ENCODE results near the gene VIM. TPM values are rescaled to one million over a fixed set of nuclear protein-coding genes. Genes with fewer than 3 reads are reported as not detected.

Gene VIM
- total and polyA plus RNA-seq, 2 donors (not counting 1 experiment from before 2014, with no cell fraction given), result 4,882 to 7,192 TPM

DNA sequence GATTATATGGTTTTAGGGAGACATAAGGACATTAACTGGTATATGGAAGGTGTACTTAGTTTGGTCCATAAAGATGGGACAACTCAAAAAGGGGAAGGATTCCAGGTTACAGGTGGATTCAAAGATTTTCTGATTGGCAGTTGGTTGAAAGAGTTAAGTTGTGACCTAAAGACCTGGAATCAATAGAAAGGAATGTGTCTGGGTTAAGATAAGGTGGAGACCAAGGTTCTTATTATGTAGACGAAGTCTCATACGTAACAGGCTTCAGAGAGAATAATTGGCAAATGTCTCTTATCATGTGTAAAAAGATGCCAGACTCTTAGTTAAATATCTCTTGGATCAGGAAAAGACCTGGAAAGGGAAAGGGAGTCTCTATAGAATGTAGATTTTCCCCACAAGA lies 25.5 kb upstream of the VIM start:
- no peak for DNase-seq (ENCODE audit: low read depth in 2 of 2)
- TF ChIP-seq EZH2 (IDR thresholded peaks at IDR 0.05; ENCODE audit: low read length, missing control alignments), result no peak
- TF ChIP-seq, protein P1, sequence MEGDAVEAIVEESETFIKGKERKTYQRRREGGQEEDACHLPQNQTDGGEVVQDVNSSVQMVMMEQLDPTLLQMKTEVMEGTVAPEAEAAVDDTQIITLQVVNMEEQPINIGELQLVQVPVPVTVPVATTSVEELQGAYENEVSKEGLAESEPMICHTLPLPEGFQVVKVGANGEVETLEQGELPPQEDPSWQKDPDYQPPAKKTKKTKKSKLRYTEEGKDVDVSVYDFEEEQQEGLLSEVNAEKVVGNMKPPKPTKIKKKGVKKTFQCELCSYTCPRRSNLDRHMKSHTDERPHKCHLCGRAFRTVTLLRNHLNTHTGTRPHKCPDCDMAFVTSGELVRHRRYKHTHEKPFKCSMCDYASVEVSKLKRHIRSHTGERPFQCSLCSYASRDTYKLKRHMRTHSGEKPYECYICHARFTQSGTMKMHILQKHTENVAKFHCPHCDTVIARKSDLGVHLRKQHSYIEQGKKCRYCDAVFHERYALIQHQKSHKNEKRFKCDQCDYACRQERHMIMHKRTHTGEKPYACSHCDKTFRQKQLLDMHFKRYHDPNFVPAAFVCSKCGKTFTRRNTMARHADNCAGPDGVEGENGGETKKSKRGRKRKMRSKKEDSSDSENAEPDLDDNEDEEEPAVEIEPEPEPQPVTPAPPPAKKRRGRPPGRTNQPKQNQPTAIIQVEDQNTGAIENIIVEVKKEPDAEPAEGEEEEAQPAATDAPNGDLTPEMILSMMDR (conservative IDR thresholded peaks at IDR 0.05 in 1 of 2, IDR thresholded peaks at IDR 0.05 in 1 of 2; ENCODE audit: low read depth in 1 of 2, low read length in 2 of 2), result no peak
- Histone ChIP-seq H3K27me3 (ENCODE audit: control insufficient read depth, insufficient read depth, low read length) (no peaks in the 10 kb centered on the region), H3K9ac (ENCODE audit: insufficient read depth, low read length) (no peak overlapping the region), H3K9me3 (ENCODE audit: control insufficient read depth, insufficient read depth, low read depth, low read length) (no peaks in the 10 kb centered on the region), H3K4me1 (ENCODE audit: control insufficient read depth, extremely low read depth, insufficient read depth, low read length) (peaks cover 5% of the 10 kb centered on the region), H3K27ac (ENCODE audit: insufficient read depth, low read length) (peak overlapping the region; percentile 83), H3K4me3 (replicated peaks in 1 of 4; ENCODE audit: control extremely low read depth in 1 of 4, insufficient read depth in 1 of 4, low read depth in 3 of 4, low read length in 4 of 4) (no peak overlapping the region), H3K79me2 (ENCODE audit: control insufficient read depth, insufficient read depth, low read length) (peaks cover 14% of the 10 kb centered on the region), H2AFZ (ENCODE audit: low read length) (no peak overlapping the region), H3K4me2 (ENCODE audit: extremely low read depth, insufficient read depth, low read length) (no peak overlapping the region), H4K20me1 (ENCODE audit: control insufficient read depth, extremely low read depth, insufficient read depth, low read length) (no peaks in the 10 kb centered on the region), H3K36me3 (ENCODE audit: control insufficient read depth, insufficient read depth, low read length) (no peaks in the 10 kb centered on the region)

DNA sequence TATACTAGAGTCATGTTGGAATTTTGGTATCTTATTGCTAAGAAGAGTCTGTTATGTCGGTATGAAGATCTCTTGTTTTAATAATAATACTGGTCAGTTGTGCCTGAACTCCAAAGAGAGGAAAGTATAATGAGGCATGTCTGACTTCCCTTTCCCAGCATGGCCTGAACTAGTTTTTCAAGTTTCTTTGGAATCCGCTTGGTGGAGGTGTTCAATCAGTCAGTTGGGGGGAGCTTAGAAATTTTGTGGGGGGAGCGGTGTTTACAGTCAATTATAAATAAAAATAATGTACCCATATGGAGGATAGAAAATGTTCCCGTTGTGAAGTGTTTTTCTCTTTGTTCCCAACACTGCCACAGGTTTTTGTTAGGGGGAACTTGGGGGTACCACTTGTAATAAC lies 25.0 kb upstream of the VIM start:
- H3K4me2 ChIP-seq (ENCODE audit: extremely low read depth, insufficient read depth, low read length), result no peak overlapping the region
- no peaks in the 10 kb centered on the region for H4K20me1 ChIP-seq (ENCODE audit: control insufficient read depth, extremely low read depth, insufficient read depth, low read length)
- H2AFZ ChIP-seq (ENCODE audit: low read length), result no peak overlapping the region
- H3K27ac ChIP-seq (ENCODE audit: insufficient read depth, low read length), result no peak overlapping the region
- DNase-seq (ENCODE audit: low read depth in 2 of 2), result no peak
- TF ChIP-seq, protein P1 (conservative IDR thresholded peaks at IDR 0.05 in 1 of 2, IDR thresholded peaks at IDR 0.05 in 1 of 2; ENCODE audit: low read depth in 1 of 2, low read length in 2 of 2), result no peak
- H3K9ac ChIP-seq (ENCODE audit: insufficient read depth, low read length), result no peak overlapping the region
- no peaks in the 10 kb centered on the region for H3K9me3 ChIP-seq (ENCODE audit: control insufficient read depth, insufficient read depth, low read depth, low read length)
- no peaks in the 10 kb centered on the region for H3K27me3 ChIP-seq (ENCODE audit: control insufficient read depth, insufficient read depth, low read length)
- H3K79me2 ChIP-seq (ENCODE audit: control insufficient read depth, insufficient read depth, low read length), result peaks cover 14% of the 10 kb centered on the region
- H3K4me3 ChIP-seq (replicated peaks in 1 of 4; ENCODE audit: control extremely low read depth in 1 of 4, insufficient read depth in 1 of 4, low read depth in 3 of 4, low read length in 4 of 4), result no peak overlapping the region
- no peaks in the 10 kb centered on the region for H3K36me3 ChIP-seq (ENCODE audit: control insufficient read depth, insufficient read depth, low read length)
- H3K4me1 ChIP-seq (ENCODE audit: control insufficient read depth, extremely low read depth, insufficient read depth, low read length), result peaks cover 5% of the 10 kb centered on the region

DNA sequence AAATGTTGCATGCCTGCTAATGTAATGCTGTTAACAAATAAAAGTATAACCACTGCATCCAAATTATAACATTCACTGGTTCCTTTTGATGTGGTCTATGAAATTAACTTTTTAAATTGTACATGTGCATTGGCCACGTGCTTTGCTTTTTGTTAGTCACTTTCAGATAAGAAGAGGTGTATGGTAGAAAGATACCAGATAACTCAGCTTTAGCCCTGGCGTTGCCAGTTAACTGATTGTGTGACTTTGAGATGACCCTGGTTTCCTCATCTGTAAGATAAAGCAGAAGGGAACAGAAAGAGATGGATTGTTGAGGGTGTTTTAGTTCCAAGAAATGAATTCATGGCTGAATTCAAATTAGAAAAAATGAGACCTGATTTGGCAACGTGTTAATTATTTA lies 24.6 kb upstream of the VIM start:
- Histone ChIP-seq H4K20me1 (ENCODE audit: control insufficient read depth, extremely low read depth, insufficient read depth, low read length) (no peaks in the 10 kb centered on the region), H3K4me2 (ENCODE audit: extremely low read depth, insufficient read depth, low read length) (no peak overlapping the region)
- TF ChIP-seq, protein P1 (conservative IDR thresholded peaks at IDR 0.05 in 1 of 2, IDR thresholded peaks at IDR 0.05 in 1 of 2; ENCODE audit: low read depth in 1 of 2, low read length in 2 of 2), result no peak
- TF ChIP-seq EZH2 (IDR thresholded peaks at IDR 0.05; ENCODE audit: low read length, missing control alignments), result no peak

More for the DNA sequence above, 24.6 kb upstream of the VIM start:
- no peak for DNase-seq (ENCODE audit: low read depth in 2 of 2)
- Histone ChIP-seq H3K27me3 (ENCODE audit: control insufficient read depth, insufficient read depth, low read length) (no peaks in the 10 kb centered on the region), H3K4me1 (ENCODE audit: control insufficient read depth, extremely low read depth, insufficient read depth, low read length) (peaks cover 5% of the 10 kb centered on the region), H2AFZ (ENCODE audit: low read length) (no peak overlapping the region), H3K27ac (ENCODE audit: insufficient read depth, low read length) (no peak overlapping the region), H3K79me2 (ENCODE audit: control insufficient read depth, insufficient read depth, low read length) (peaks cover 12% of the 10 kb centered on the region), H3K36me3 (ENCODE audit: control insufficient read depth, insufficient read depth, low read length) (no peaks in the 10 kb centered on the region), H3K9me3 (ENCODE audit: control insufficient read depth, insufficient read depth, low read depth, low read length) (no peaks in the 10 kb centered on the region), H3K9ac (ENCODE audit: insufficient read depth, low read length) (no peak overlapping the region), H3K4me3 (replicated peaks in 1 of 4; ENCODE audit: control extremely low read depth in 1 of 4, insufficient read depth in 1 of 4, low read depth in 3 of 4, low read length in 4 of 4) (no peak overlapping the region)

All from fibroblast of lung (primary cell).